WTC11 (cell line): ENCODE data around the gene ZNF516. TPM values are rescaled to one million over a fixed set of nuclear protein-coding genes. Genes with fewer than 3 reads are reported as not detected.

ENCODE experiments used
- ATAC-seq: fragments of 200-7000 bp; cut with Tn5 transposase; 2 replicates; pipeline ENCODE4 v1.10.0; 2021; ENCODE audit warnings: mild to moderate bottlenecking, moderate library complexity
- CTCF ChIA-PET: fragments of 300-600 bp; sonication (Branson Sonifier 250); formaldehyde crosslinking; loops from one replicate; lab custom pipeline; 2021; ENCODE audit warnings: antibody characterized with exemption; lab: Charles Lee
- POLR2A ChIA-PET: fragments of 350-600 bp; sonication (Branson Sonifier 250); formaldehyde crosslinking; loops from one replicate; lab custom pipeline; 2021; ENCODE audit warnings: antibody characterized with exemption; lab: Charles Lee
- DNase-seq: peaks from one replicate; pipeline ENCODE4 v3.0.0; 2021; ENCODE audit warnings: low spot score
- H3K27ac Mint-ChIP-seq: 2 replicates; pipeline ENCODE4 v1.8.0; 2021; ENCODE audit warnings: mixed read lengths
- H3K27me3 Mint-ChIP-seq: 2 replicates; pipeline ENCODE4 v1.8.0; 2021; ENCODE audit warnings: low read depth, mild to moderate bottlenecking, moderate library complexity, mixed read lengths
- H3K36me3 Mint-ChIP-seq: 2 replicates; pipeline ENCODE4 v1.8.0; 2021; ENCODE audit warnings: mixed read lengths
- H3K4me1 Mint-ChIP-seq: 2 replicates; pipeline ENCODE4 v1.8.0; 2022; ENCODE audit warnings: mixed read lengths
- H3K4me3 Mint-ChIP-seq: 2 replicates; pipeline ENCODE4 v1.8.0; 2021; ENCODE audit warnings: mild to moderate bottlenecking, moderate library complexity, mixed read lengths
- H3K9me3 Mint-ChIP-seq: 2 replicates; pipeline ENCODE4 v1.8.0; 2021; ENCODE audit warnings: mixed read lengths
- AR ChIP-seq: fragments of 250-450 bp; sonication (Bioruptor Pico); IDR thresholded peaks from 2 replicates; pipeline ENCODE4 v1.9.0; 2021; ENCODE audit warnings: mild to moderate bottlenecking
- ATF6 ChIP-seq: sonication (generic); formaldehyde crosslinking; IDR thresholded peaks from 2 replicates; pipeline ENCODE4 v1.8.1; 2023; ENCODE audit warnings: mild to moderate bottlenecking, missing genetic modification reagents
- CREM ChIP-seq: sonication (generic); formaldehyde crosslinking; IDR thresholded peaks from 2 replicates; pipeline ENCODE4 v1.8.1; 2022; ENCODE audit warnings: mild to moderate bottlenecking, missing genetic modification reagents, moderate library complexity
- ETV6 ChIP-seq: sonication (generic); formaldehyde crosslinking; IDR thresholded peaks from 2 replicates; pipeline ENCODE4 v1.8.1; 2022; ENCODE audit warnings: mild to moderate bottlenecking, missing genetic modification reagents
- GABPB1 ChIP-seq: sonication (generic); formaldehyde crosslinking; IDR thresholded peaks from 2 replicates; pipeline ENCODE4 v1.8.1; 2023; ENCODE audit warnings: mild to moderate bottlenecking, missing genetic modification reagents
- GTF2I ChIP-seq: fragments of 250-450 bp; sonication (Bioruptor Pico); conservative IDR thresholded peaks from 2 replicates; pipeline ENCODE4 v1.4.0; 2021; ENCODE audit warnings: mild to moderate bottlenecking
- HMGXB4 ChIP-seq: sonication (generic); formaldehyde crosslinking; IDR thresholded peaks from 2 replicates; pipeline ENCODE4 v1.8.1; 2023; ENCODE audit warnings: mild to moderate bottlenecking, moderate library complexity, missing genetic modification reagents
- NR3C1 ChIP-seq: sonication (generic); formaldehyde crosslinking; conservative IDR thresholded peaks from 2 replicates; pipeline ENCODE4 v1.8.1; 2023; ENCODE audit warnings: low read depth, mild to moderate bottlenecking, missing genetic modification reagents
- OVOL2 ChIP-seq: fragments of 250-450 bp; sonication (Bioruptor Pico); IDR thresholded peaks from 2 replicates; pipeline ENCODE4 v1.9.0; 2021; ENCODE audit warnings: mild to moderate bottlenecking, borderline replicate concordance
- PREB ChIP-seq: sonication (generic); formaldehyde crosslinking; IDR thresholded peaks from 2 replicates; pipeline ENCODE4 v1.8.1; 2022; ENCODE audit warnings: mild to moderate bottlenecking, missing genetic modification reagents, moderate library complexity, borderline replicate concordance
- STAT6 ChIP-seq: sonication (generic); formaldehyde crosslinking; conservative IDR thresholded peaks from 2 replicates; pipeline ENCODE4 v1.8.1; 2023; ENCODE audit warnings: mild to moderate bottlenecking, low read depth, missing genetic modification reagents, moderate library complexity
- TEAD4 ChIP-seq: sonication (generic); formaldehyde crosslinking; IDR thresholded peaks from 2 replicates; pipeline ENCODE4 v1.8.0; 2022; ENCODE audit warnings: mild to moderate bottlenecking, missing genetic modification reagents
- ZBTB43 ChIP-seq: sonication (generic); formaldehyde crosslinking; IDR thresholded peaks from 2 replicates; pipeline ENCODE4 v1.8.1; 2023; ENCODE audit warnings: mild to moderate bottlenecking, missing genetic modification reagents
- ZNF232 ChIP-seq: sonication (generic); formaldehyde crosslinking; IDR thresholded peaks from 2 replicates; pipeline ENCODE4 v1.8.0; 2022; ENCODE audit warnings: mild to moderate bottlenecking, missing genetic modification reagents
- ZNF532 ChIP-seq: fragments of 250-450 bp; sonication (Bioruptor Pico); IDR thresholded peaks from 2 replicates; pipeline ENCODE4 v1.9.0; 2021; ENCODE audit warnings: mild to moderate bottlenecking, borderline replicate concordance
- ZNF671 ChIP-seq: fragments of 250-450 bp; sonication (Bioruptor Pico); IDR thresholded peaks from 2 replicates; pipeline ENCODE4 v1.8.0; 2021; ENCODE audit warnings: mild to moderate bottlenecking
- total RNA-seq: library from RNA; stranded (reverse); gene quantifications from 3 replicates; pipeline ENCODE4 v1.2.3, GENCODE V29; 2021

Gene ZNF516
- total RNA-seq, 1 experiment from 2014 or later: 58.6 TPM

GRCh38 chr18:76441668-76442412, 53.2 kb downstream of the ZNF516 start:
- no peak for ATAC-seq

More at GRCh38 chr18:76441668-76442412, 53.2 kb downstream of the ZNF516 start:
- Mint-ChIP-seq H3K36me3 (peaks cover 11% of the 10 kb centered on the region), H3K9me3 (no peaks in the 10 kb centered on the region), H3K27ac (no peak overlapping the region), H3K4me3 (no peak overlapping the region), H3K4me1 (peaks cover 23% of the 10 kb centered on the region), H3K27me3 (no peaks in the 10 kb centered on the region)
- DNase-seq: no peak
- TF ChIP-seq ZNF532 (CRISPR knock-in tag) (no peak), ZBTB43 (no peak), AR (CRISPR knock-in tag) (no peak), STAT6 (CRISPR knock-in tag) (no peak), GABPB1 (CRISPR knock-in tag) (no peak), ATF6 (no peak), ZNF671 (CRISPR knock-in tag) (no peak), ZNF232 (CRISPR knock-in tag) (no peak), PREB (CRISPR knock-in tag) (no peak), NR3C1 (CRISPR knock-in tag) (no peak), OVOL2 (CRISPR knock-in tag) (no peak), ETV6 (CRISPR knock-in tag) (no peak), GTF2I (no peak), TEAD4 (CRISPR knock-in tag) (no peak), CREM (CRISPR knock-in tag) (no peak), HMGXB4 (CRISPR knock-in tag) (no peak)
- ChIA-PET CTCF (interaction anchor here (0.7 to 1.7 kb wide), 2 partner anchors 44 to 216 kb away, joined by 3 to 4 read pairs; no protein-coding TSS in a partner anchor), POLR2A (no interaction called here)
